Smooth muscle cell (in vitro differentiated cells): Measurements from ENCODE around the gene LRRC75B. TPM values are rescaled to one million over a fixed set of nuclear protein-coding genes. Genes with fewer than 3 reads are reported as not detected.

ENCODE experiments used
- DNase-seq: peaks from one replicate; lab custom pipeline; 2025; ENCODE audit not compliant: unreplicated experiment; lab: John Stamatoyannopoulos, UW
- H2AFZ ChIP-seq: fragments of 200-600 bp; sonication (generic); 2 replicates; pipeline ENCODE4 v1.6.0; 2016; ENCODE audit warnings: antibody characterized with exemption, low read depth, mild to moderate bottlenecking
- H3F3A ChIP-seq: fragments of 200-600 bp; sonication (generic); 2 replicates; pipeline ENCODE4 v1.6.0; 2017; ENCODE audit warnings: antibody characterized with exemption, low read depth
- H3K27ac ChIP-seq: fragments of 200-600 bp; sonication (generic); 2 replicates; pipeline ENCODE4 v1.5.1; 2016; ENCODE audit warnings: low read depth, mild to moderate bottlenecking
- H3K27me3 ChIP-seq: fragments of 200-600 bp; sonication (generic); 2 replicates; pipeline ENCODE4 v1.6.1; 2016; ENCODE audit warnings: low read depth, mild to moderate bottlenecking
- H3K36me3 ChIP-seq: fragments of 200-600 bp; sonication (generic); 2 replicates; pipeline ENCODE4 v1.5.1; 2016; ENCODE audit warnings: low read depth
- H3K4me1 ChIP-seq: fragments of 200-600 bp; sonication (generic); 2 replicates; pipeline ENCODE4 v1.5.1; 2016; ENCODE audit warnings: low read depth
- H3K4me2 ChIP-seq: fragments of 200-600 bp; sonication (generic); 2 replicates; pipeline ENCODE4 v1.6.0; 2016; ENCODE audit warnings: mild to moderate bottlenecking
- H3K4me3 ChIP-seq: fragments of 200-600 bp; sonication (generic); 2 replicates; pipeline ENCODE4 v1.5.1; 2016; ENCODE audit warnings: mild to moderate bottlenecking
- H3K79me2 ChIP-seq: fragments of 200-600 bp; sonication (generic); 2 replicates; pipeline ENCODE4 v1.6.0; 2016; ENCODE audit warnings: low read depth, mild to moderate bottlenecking
- H3K9ac ChIP-seq: fragments of 200-600 bp; sonication (generic); 2 replicates; pipeline ENCODE4 v1.6.0; 2016; ENCODE audit warnings: low read depth
- H3K9me3 ChIP-seq: fragments of 200-600 bp; sonication (generic); replicated peaks from 2 replicates; pipeline ENCODE4 v1.5.1; 2016; ENCODE audit warnings: low read depth
- H4K20me1 ChIP-seq: fragments of 200-600 bp; sonication (generic); 2 replicates; pipeline ENCODE4 v1.6.0; 2016; ENCODE audit warnings: low read depth
- CTCF ChIP-seq: fragments of 200-600 bp; sonication (generic); IDR thresholded peaks from 2 replicates; pipeline ENCODE4 v1.5.1; 2017; ENCODE audit warnings: borderline replicate concordance, mild to moderate bottlenecking, antibody characterized with exemption; ENCODE audit not compliant: insufficient read depth, poor library complexity, severe bottlenecking
- WGBS: methylation state at CpG from one replicate; pipeline ENCODE4 v1.1.7; 2016; ENCODE audit warnings: low lambda C conversion rate; 5-methylcytosine and 5-hydroxymethylcytosine counted together
- polyA plus RNA-seq: library from polyadenylated mRNA; unstranded; fragments of >200 nt; fragmentation: Nextera tagmentation; extraction: Ambion mirVana; gene quantifications from 2 replicates; pipeline ENCODE4 v1.2.1, GENCODE V29; 2016
- total RNA-seq: library from RNA; depleted of rRNA; stranded (reverse); fragments of >200 nt; gene quantifications from 2 replicates; pipeline ENCODE4 v1.2.3, GENCODE V29; 2014

LRRC75B gene
- total and polyA plus RNA-seq, 2 experiments from 2014 or later = 14.1 to 33.5 TPM

GRCh38 chr22:24543679-24544243, 49.1 kb downstream of the LRRC75B start:
- H3K4me1 ChIP-seq = no peaks in the 10 kb centered on the region
- no peaks in the 10 kb centered on the region for H3K27me3 ChIP-seq
- no peaks in the 10 kb centered on the region for H3F3A ChIP-seq
- peaks cover 19% of the 10 kb centered on the region for H4K20me1 ChIP-seq
- TF ChIP-seq CTCF = no peak
- no peak overlapping the region for H3K4me3 ChIP-seq
- no peaks in the 10 kb centered on the region for H3K9me3 ChIP-seq
- H3K27ac ChIP-seq = no peak overlapping the region
- H3K79me2 ChIP-seq = peaks cover 5% of the 10 kb centered on the region
- WGBS = 96% methylated on average over 11 of the region's 11 CpGs
- H3K36me3 ChIP-seq = no peaks in the 10 kb centered on the region
- no peak for DNase-seq
- H2AFZ ChIP-seq = no peak overlapping the region
- H3K9ac ChIP-seq = no peak overlapping the region
- no peak overlapping the region for H3K4me2 ChIP-seq

- H3K27me3 ChIP-seq = no peaks in the 10 kb centered on the region
Measured at GRCh38 chr22:24543185-24543601, 49.7 kb downstream of the LRRC75B start.

GRCh38 chr22:24542641-24543040, 50.2 kb downstream of the LRRC75B start:
- Histone ChIP-seq H3K4me1 (no peaks in the 10 kb centered on the region), H3K4me2 (no peak overlapping the region), H3K36me3 (no peaks in the 10 kb centered on the region), H3K27me3 (no peaks in the 10 kb centered on the region), H3K27ac (no peak overlapping the region), H3K9me3 (no peaks in the 10 kb centered on the region), H4K20me1 (peaks cover 8% of the 10 kb centered on the region), H3K4me3 (no peak overlapping the region), H3K9ac (no peak overlapping the region), H3F3A (no peaks in the 10 kb centered on the region), H2AFZ (no peak overlapping the region), H3K79me2 (no peaks in the 10 kb centered on the region)
- WGBS = over 99% methylated on average over 9 of the region's 9 CpGs
- DNase-seq = no peak
- no peak for TF ChIP-seq CTCF

More at GRCh38 chr22:24543185-24543601, 49.7 kb downstream of the LRRC75B start:
- no peak overlapping the region for H3K4me2 ChIP-seq
- no peaks in the 10 kb centered on the region for H3K36me3 ChIP-seq
- no peak for DNase-seq
- H3F3A ChIP-seq = no peaks in the 10 kb centered on the region
- TF ChIP-seq CTCF = no peak
- WGBS = 99% methylated on average over 7 of the region's 7 CpGs
- H2AFZ ChIP-seq = no peak overlapping the region
- no peaks in the 10 kb centered on the region for H3K79me2 ChIP-seq
- H3K4me3 ChIP-seq = no peak overlapping the region
- H3K9me3 ChIP-seq = no peaks in the 10 kb centered on the region
- H4K20me1 ChIP-seq = peaks cover 13% of the 10 kb centered on the region
- no peak overlapping the region for H3K27ac ChIP-seq
- H3K9ac ChIP-seq = no peak overlapping the region
- H3K4me1 ChIP-seq = no peaks in the 10 kb centered on the region
